Activated T-cell treated with anti-CD3 and anti-CD28 coated beads, Interleukin-2, amount 50 U/mL, for 1 hour (primary cell): ENCODE data around the gene ABT1.
"Not testable (repeated sequence)": the region's sequence is repeated elsewhere in the genome, so short reads cannot be mapped to it uniquely, and the experiment has no call there.

ENCODE experiments used
- DNase-seq: peaks from one replicate; pipeline ENCODE4 v3.0.0-alpha.2; 2020

Gene ABT1

GRCh38 chr6:26596579-26597388, at the start of gene ABT1:
Gene ABT1, plus strand, starts transcription at chr6:26596953. Its CDS starts 30 bp downstream, at chr6:26596983.
- DNase-seq = peak; percentile 96

- DNase-seq = not testable (repeated sequence)
Measured at GRCh38 chr6:26547363-26547762, 49.4 kb upstream of the ABT1 start.

- DNase-seq = peak; percentile 45
Measured at GRCh38 chr6:26550250-26550993, 46.3 kb upstream of the ABT1 start.

GRCh38 chr6:26552205-26552604, 44.5 kb upstream of the ABT1 start:
- no peak for DNase-seq

- no peak for DNase-seq
Measured at GRCh38 chr6:26552640-26553188, 44.0 kb upstream of the ABT1 start.

GRCh38 chr6:26553264-26553634, 43.5 kb upstream of the ABT1 start:
- DNase-seq = peak; percentile 81

GRCh38 chr6:26553635-26554446, 42.9 kb upstream of the ABT1 start:
- peak; percentile 80 for DNase-seq

- DNase-seq = no peak
Measured at GRCh38 chr6:26554447-26554696, 42.4 kb upstream of the ABT1 start.

- peak; percentile 55 for DNase-seq
Measured at GRCh38 chr6:26554697-26555504, 41.9 kb upstream of the ABT1 start.

GRCh38 chr6:26555505-26556262, 41.1 kb upstream of the ABT1 start:
- DNase-seq = no peak

GRCh38 chr6:26556263-26557070, 40.3 kb upstream of the ABT1 start:
- DNase-seq = no peak

GRCh38 chr6:26561533-26562466, 35.0 kb upstream of the ABT1 start:
- no peak for DNase-seq

GRCh38 chr6:26563488-26563887, 33.3 kb upstream of the ABT1 start:
- no peak for DNase-seq

- peak; percentile 100 for DNase-seq
Measured at GRCh38 chr6:26568601-26569432, 27.9 kb upstream of the ABT1 start.

- DNase-seq = no peak
Measured at GRCh38 chr6:26569433-26569764, 27.4 kb upstream of the ABT1 start.

- no peak for DNase-seq
Measured at GRCh38 chr6:26570027-26570809, 26.5 kb upstream of the ABT1 start.

- DNase-seq = peak; percentile 56
Measured at GRCh38 chr6:26571592-26572296, 25.0 kb upstream of the ABT1 start.
